ENCODE data around the gene CYTH1.
A peak's percentile ranks its signal among the peaks of the same experiment; 100 is the strongest.
"Not testable (repeated sequence)": the region's sequence is repeated elsewhere in the genome, so short reads cannot be mapped to it uniquely, and the experiment has no call there.

CYTH1 gene

DNA sequence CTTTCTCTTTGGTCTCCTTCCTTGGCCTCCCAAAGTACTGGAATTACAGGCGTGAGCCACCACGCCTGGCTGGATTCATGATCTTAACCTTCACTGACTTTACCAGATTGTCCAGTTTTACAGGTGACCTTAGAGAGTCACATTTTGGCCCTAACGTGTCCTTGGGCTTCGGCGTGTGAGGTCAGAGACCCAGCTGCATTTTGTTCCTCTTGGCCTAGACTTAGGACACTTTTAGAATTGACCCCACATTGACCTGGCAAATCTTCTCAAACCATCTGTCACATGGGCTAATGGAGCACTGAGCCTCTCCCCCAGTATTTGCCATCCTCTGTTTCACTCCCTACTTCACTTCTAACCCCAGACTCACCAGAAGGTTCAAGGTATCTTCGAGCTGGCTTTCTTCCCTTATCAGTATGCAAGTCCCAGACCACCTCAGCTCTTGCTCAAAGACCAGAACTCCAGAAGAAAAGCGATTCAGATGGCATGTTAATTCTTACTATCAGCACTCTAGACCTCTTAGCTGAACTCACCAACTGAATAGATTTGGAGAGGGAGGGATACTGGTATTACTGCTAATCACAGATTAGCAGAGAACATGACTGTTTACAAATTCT, 1.7 kb upstream of the CYTH1 start:
- Histone ChIP-seq H3K4me3 (ENCODE audit: low read depth, low read length) (no peak overlapping the region), H3K36me3 (no peaks in the 10 kb centered on the region; the same call in 1 of the 2 replicates), H3K9me3 (no peaks in the 10 kb centered on the region), H3K27me3 (no peaks in the 10 kb centered on the region), H3K4me1 (0 out of 2 replicates have a peak, but pooled peaks cover 2% of the 10 kb centered on the region)
- no peak for DNase-seq
- TF ChIP-seq, protein P1, sequence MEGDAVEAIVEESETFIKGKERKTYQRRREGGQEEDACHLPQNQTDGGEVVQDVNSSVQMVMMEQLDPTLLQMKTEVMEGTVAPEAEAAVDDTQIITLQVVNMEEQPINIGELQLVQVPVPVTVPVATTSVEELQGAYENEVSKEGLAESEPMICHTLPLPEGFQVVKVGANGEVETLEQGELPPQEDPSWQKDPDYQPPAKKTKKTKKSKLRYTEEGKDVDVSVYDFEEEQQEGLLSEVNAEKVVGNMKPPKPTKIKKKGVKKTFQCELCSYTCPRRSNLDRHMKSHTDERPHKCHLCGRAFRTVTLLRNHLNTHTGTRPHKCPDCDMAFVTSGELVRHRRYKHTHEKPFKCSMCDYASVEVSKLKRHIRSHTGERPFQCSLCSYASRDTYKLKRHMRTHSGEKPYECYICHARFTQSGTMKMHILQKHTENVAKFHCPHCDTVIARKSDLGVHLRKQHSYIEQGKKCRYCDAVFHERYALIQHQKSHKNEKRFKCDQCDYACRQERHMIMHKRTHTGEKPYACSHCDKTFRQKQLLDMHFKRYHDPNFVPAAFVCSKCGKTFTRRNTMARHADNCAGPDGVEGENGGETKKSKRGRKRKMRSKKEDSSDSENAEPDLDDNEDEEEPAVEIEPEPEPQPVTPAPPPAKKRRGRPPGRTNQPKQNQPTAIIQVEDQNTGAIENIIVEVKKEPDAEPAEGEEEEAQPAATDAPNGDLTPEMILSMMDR (IDR thresholded peaks at IDR 0.05; ENCODE audit: low read depth, low read length): no peak

DNA sequence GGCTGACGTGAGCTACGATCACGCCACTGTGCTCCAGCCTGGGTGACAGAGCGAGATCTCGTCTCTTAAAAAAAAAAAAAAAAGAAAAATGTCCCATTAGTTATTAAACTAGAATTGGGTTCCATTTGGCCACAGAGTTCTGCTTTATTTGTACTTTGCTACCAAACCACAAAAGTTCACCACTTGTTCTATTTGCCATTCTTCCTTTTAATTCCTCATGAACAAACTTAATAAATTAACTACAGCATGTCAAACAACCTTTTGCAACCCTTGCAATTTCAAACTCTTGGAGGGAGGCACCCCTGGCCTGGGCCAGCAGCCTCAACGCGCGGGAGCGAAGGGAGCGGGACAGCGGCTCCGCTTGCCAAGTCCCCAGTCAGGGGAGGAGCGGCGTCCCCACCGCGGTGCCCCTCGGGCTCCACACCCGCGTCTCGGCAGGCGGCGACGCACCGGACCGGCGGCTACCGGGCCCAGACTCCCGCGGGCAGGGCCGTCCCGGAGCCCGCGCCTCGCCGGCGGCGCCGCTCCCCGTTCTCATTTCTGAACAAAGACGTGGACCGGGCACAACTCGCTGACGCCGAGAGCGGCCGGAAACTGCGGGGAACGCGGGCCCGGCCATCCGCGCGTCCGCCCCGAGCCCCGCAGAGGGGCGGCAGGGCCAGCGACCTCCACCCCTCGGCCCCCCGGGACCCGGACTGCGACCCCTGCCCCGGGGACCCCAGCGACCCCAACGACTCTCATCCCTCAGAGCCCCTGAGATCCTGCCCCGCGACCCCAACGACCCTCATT, 775 bp downstream of the CYTH1 start:
- H3K9me3 ChIP-seq: no peaks in the 10 kb centered on the region
- H3K4me1 ChIP-seq: 0 out of 2 replicates have a peak, but pooled peaks cover 2% of the 10 kb centered on the region
- no peaks in the 10 kb centered on the region; the same call in 1 of the 2 replicates for H3K36me3 ChIP-seq
- peak; percentile 61 for DNase-seq
- peak overlapping the region; percentile 67 for H3K4me3 ChIP-seq (ENCODE audit: low read depth, low read length)
- TF ChIP-seq, protein P1 (IDR thresholded peaks at IDR 0.05; ENCODE audit: low read depth, low read length): no peak
- H3K27me3 ChIP-seq: no peaks in the 10 kb centered on the region

DNA sequence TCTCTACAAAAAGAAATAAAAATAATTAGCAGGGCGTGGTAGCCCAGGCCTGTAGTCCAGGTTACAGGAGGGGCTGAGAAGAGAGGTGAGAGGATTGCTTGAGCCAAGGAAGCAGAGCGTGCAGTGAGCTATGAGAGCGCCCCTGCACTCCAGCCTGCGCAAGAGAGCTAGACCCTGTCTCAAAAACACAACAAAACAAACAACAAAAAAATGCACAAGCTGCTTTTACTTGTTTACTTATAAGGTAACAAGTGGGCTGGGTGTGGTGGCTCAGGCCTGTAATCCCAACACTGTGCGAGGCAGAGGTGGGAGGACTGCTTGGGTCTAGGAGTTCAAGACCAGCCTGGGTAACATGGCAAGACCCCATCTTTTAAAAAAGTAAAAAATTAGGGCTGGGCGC, 1.7 kb downstream of the CYTH1 start:
- Histone ChIP-seq H3K4me1 (0 out of 2 replicates have a peak, but pooled peaks cover 2% of the 10 kb centered on the region), H3K9me3 (no peaks in the 10 kb centered on the region), H3K36me3 (no peaks in the 10 kb centered on the region; the same call in 1 of the 2 replicates), H3K27me3 (no peaks in the 10 kb centered on the region), H3K4me3 (ENCODE audit: low read depth, low read length) (no peak overlapping the region)
- TF ChIP-seq, protein P1 (IDR thresholded peaks at IDR 0.05; ENCODE audit: low read depth, low read length): no peak
- no peak for DNase-seq

DNA sequence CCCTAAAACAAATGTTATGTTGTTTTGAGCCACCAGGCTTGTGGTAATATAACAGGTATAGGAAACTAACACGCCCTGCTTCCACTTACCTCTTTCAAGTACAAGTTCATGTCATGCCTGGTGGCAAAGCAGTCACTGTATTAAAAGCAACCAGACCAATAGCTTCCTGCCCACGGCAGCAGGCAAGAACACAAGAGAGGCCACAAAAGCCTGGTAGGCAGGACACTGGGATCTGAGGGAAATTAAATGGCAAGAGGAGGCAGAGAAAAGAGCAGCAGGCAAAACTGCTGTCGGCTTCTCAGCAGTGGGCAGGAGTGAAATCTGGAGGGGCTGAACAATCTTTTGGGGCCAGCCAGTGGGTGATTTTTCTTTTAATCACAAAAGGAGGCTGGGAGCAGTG, 2.2 kb downstream of the CYTH1 start:
- peaks cover 2% of the 10 kb centered on the region; the same call in 1 of the 2 replicates for H3K4me1 ChIP-seq
- no peaks in the 10 kb centered on the region for H3K27me3 ChIP-seq
- TF ChIP-seq, protein P1 (IDR thresholded peaks at IDR 0.05; ENCODE audit: low read depth, low read length): no peak
- H3K4me3 ChIP-seq (ENCODE audit: low read depth, low read length): no peak overlapping the region
- no peak for DNase-seq
- H3K36me3 ChIP-seq: no peaks in the 10 kb centered on the region; the same call in 1 of the 2 replicates
- no peaks in the 10 kb centered on the region for H3K9me3 ChIP-seq

DNA sequence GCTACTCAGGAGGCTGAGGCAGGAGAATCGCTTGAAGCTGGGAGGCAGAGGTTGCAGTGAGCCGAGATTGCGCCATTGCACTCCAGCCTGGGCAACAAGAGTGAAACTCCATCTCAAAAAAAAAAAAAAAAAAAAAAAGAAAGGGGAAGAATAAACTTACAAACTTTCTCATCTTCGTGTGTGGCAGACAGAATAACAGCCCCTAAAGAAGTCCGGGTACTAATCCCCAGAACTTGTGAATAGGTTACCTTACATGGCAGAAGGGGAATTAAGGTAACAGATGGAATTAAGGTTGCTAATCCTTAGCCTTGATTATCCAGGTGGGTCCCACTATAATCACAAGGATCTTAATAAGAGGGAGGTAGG, 2.8 kb downstream of the CYTH1 start:
- H3K4me3 ChIP-seq (ENCODE audit: low read depth, low read length); H3K9me3 ChIP-seq; DNase-seq; H3K36me3 ChIP-seq; H3K27me3 ChIP-seq; H3K4me1 ChIP-seq: not testable (repeated sequence)

DNA sequence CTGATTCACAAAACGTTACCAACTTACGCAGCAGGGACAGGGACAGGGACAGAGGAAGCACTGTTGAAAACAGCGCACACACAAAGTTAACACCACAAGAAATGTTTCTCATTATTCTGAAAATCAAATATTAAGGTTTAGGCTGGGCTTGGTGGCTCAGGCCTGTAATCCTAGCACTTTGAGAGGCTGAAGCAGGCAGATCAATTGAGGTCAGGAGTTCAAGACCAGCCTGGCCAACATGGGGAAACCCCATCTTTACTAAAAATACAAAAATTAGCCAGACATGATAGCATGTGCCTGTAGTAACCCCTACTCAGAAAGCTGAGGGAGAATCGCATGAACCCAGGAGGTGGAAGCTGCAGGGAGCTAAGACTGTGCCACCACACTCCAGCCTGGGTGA, 4.2 kb downstream of the CYTH1 start:
- Histone ChIP-seq H3K9me3 (no peaks in the 10 kb centered on the region), H3K4me3 (ENCODE audit: low read depth, low read length) (no peak overlapping the region), H3K27me3 (no peaks in the 10 kb centered on the region), H3K4me1 (peaks cover 2% of the 10 kb centered on the region; the same call in 1 of the 2 replicates), H3K36me3 (no peaks in the 10 kb centered on the region; the same call in 1 of the 2 replicates)
- DNase-seq: no peak
- TF ChIP-seq, protein P1 (IDR thresholded peaks at IDR 0.05; ENCODE audit: low read depth, low read length): no peak
